Measurements from ENCODE around the gene INCENP.

DNA sequence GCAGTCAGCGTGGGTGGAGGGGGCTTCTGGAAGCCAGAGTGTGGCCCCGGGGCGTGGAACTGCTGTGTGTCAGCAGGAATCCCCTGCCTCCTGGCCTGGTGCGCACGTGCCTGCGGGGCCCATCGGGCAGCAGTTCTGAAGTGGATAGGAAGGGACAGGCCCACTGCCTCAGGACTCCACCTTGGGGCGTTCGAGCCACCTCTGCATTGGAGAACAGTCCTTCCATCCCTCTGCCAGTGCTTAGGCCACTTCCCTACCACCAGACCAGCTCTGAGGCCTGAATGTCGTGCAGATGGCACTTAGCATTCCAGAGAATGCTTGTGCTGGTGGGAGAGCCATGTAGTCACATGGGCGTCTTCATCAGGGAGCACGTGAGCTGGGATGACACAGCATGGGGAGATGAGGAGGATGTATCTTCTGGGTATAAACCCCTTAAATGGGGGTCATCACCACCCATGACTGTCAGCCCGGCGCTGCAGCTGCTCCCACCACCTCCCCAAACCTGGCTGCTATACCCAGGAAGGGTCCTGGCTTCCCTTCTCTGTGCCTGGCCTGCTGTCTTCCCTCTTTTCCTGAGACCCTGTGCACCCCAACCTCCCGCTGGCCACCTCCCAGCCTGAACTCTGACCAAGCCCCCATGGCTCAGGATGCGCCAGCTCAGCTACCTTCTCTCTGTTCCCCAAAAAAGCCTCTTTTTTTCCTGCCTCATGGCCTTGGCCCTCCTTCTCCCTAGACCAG, 9.7 kb downstream of the INCENP start:
- no peak for TF ChIP-seq POLR2A (IDR thresholded peaks at IDR 0.05)
- TF ChIP-seq CTCF (IDR thresholded peaks at IDR 0.05), result no peak

All from lower leg skin (tissue), 3 donors.